HCT116 (cell line): ENCODE measurements around the gene NCSTN.

ENCODE experiments used
- CTCF ChIP-seq, 3 experiments: fragments of 200-600 bp in 1 of 3; sonication (generic) in 1 of 3; IDR thresholded peaks in 2 of 3; conservative IDR thresholded peaks in 1 of 3; 2 replicates each; pipeline ENCODE4 v1.5.1; 2012 to 2017; ENCODE audit warnings: low read depth in 2 of 3, low read length in 2 of 3, antibody characterized with exemption in 1 of 3, borderline replicate concordance in 1 of 3, control low read depth in 1 of 3, mild to moderate bottlenecking in 1 of 3, mixed read lengths in 1 of 3, mixed run types in 1 of 3, moderate library complexity in 1 of 3; ENCODE audit not compliant: insufficient read depth in 1 of 3
- EZH2 ChIP-seq: fragments of 200-600 bp; sonication (generic); IDR thresholded peaks from 2 replicates; pipeline ENCODE4 v1.6.1; 2017; ENCODE audit warnings: antibody characterized with exemption, mixed run types
- MAX ChIP-seq: IDR thresholded peaks from 2 replicates; pipeline ENCODE4 v1.6.1; 2012
- RAD21 ChIP-seq: IDR thresholded peaks from 2 replicates; pipeline ENCODE4 v1.6.1; 2012; ENCODE audit warnings: low read depth, mild to moderate bottlenecking
- REST ChIP-seq: IDR thresholded peaks from 2 replicates; pipeline ENCODE4 v1.6.1; 2012; ENCODE audit warnings: low read depth
- SIN3A ChIP-seq: IDR thresholded peaks from 2 replicates; pipeline ENCODE4 v1.6.1; 2012; ENCODE audit warnings: low read depth
- SP1 ChIP-seq: IDR thresholded peaks from 2 replicates; pipeline ENCODE4 v1.6.1; 2012; ENCODE audit warnings: low read depth

- TF ChIP-seq SP1 (no peak), EZH2 (no peak), CTCF (IDR thresholded peaks at IDR 0.05 in 2 of 3, conservative IDR thresholded peaks at IDR 0.05 in 1 of 3; ENCODE audit: borderline replicate concordance in 1 of 3, insufficient read depth in 1 of 3, low read depth in 2 of 3, low read length in 2 of 3) (peak; percentile 89 to 96 (median 92)), SIN3A (no peak), REST (no peak), RAD21 (peak; percentile 96), MAX (no peak)
These were observed 33.4 kb downstream of the NCSTN start for GRCh38 chr1:160376525-160377131.
